Mesothelial cell of epicardium (in vitro differentiated cells): Measurements from ENCODE around the gene FAM107A. TPM values are rescaled to one million over a fixed set of nuclear protein-coding genes. Genes with fewer than 3 reads are reported as not detected.

Experiments used
- DNase-seq, 2 experiments: peaks; one replicate each; pipeline ENCODE4 v3.0.0; 2021; ENCODE audit warnings: low spot score in 2 of 2; ENCODE audit not compliant: unreplicated experiment in 2 of 2
- H3K27ac Mint-ChIP-seq: 2 replicates; pipeline ENCODE4 v1.8.0; 2021; ENCODE audit warnings: mixed read lengths
- H3K27me3 Mint-ChIP-seq: 2 replicates; pipeline ENCODE4 v1.8.0; 2021; ENCODE audit warnings: low read depth, mixed read lengths
- H3K36me3 Mint-ChIP-seq: 2 replicates; pipeline ENCODE4 v1.8.0; 2021; ENCODE audit warnings: mixed read lengths
- H3K4me1 Mint-ChIP-seq: 2 replicates; pipeline ENCODE4 v1.8.0; 2021; ENCODE audit warnings: mixed read lengths
- H3K4me3 Mint-ChIP-seq: 2 replicates; pipeline ENCODE4 v1.8.0; 2021; ENCODE audit warnings: mild to moderate bottlenecking, moderate library complexity, mixed read lengths
- H3K9me3 Mint-ChIP-seq: 2 replicates; pipeline ENCODE4 v1.8.0; 2021; ENCODE audit warnings: mixed read lengths
- total RNA-seq: library from RNA; stranded (reverse); gene quantifications from 3 replicates; pipeline ENCODE4 v1.2.1, GENCODE V29; 2021
- TF ChIP-seq, protein P1 (sequence below): fragments of 200-600 bp; sonication (generic); IDR thresholded peaks from one replicate; pipeline ENCODE4 v1.5.0; 2021; ENCODE audit warnings: antibody characterized with exemption; ENCODE audit not compliant: unreplicated experiment

The FAM107A gene
- total RNA-seq, 1 donor from 2014 or later = not detected

DNA sequence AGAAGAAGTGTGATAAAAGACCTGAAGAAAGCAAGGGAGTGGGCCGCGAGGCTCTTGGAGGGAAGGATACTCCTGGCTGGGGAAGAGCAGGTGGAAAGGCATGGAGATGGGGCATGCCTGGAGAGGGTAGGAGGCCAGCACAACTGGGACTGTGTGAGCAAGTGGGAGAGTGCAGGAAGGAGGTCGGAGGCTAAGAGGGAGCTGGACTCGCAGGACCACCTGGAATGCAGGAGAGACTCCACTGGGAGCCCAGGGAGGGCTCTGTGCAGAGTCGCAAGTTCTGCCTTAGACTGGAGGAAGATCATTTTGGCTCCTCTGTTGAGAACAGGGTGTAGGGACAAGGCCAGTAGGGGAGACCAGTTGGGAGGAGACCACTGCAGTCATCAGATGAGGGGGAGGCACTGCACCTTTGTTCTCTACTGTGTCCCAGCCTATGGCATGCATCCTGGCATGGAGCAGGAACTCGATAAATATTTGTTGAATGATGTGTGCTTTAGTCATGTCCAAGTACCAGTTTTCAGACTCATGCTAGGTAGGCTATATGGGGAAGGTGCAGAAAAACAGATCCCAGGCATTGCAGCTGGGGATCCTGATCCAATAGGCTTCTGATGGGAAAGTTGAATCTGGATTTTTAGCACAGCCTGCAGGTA, 13.7 kb downstream of the FAM107A start:
- H3K36me3 Mint-ChIP-seq = no peaks in the 10 kb centered on the region
- H3K4me1 Mint-ChIP-seq = peaks cover 22% of the 10 kb centered on the region
- no peak overlapping the region for H3K27ac Mint-ChIP-seq

DNA sequence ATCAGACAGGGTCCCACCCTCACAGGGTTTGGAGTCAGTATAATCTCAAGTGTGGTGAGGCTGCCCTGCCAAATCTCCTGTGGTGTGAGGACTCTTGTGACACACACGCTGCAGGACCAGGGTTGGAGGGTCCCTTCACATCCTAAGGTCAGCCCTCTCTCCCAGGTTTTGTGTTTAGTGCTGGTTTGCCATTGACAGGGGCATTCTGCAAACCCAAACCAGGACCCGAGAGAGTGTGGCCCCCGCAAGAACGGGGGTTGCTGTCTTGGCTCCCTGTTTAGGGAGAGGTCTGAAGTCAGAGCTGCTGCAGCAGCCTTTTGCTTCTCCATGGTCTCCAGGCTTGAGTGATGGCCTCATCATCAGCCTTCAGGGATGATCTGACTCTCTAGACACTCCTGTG, 14.7 kb downstream of the FAM107A start:
- Mint-ChIP-seq H3K4me3 (no peak overlapping the region), H3K27ac (peak overlapping the region; percentile 71)

More for the DNA sequence above, 13.7 kb downstream of the FAM107A start:
- Mint-ChIP-seq H3K27me3 (no peaks in the 10 kb centered on the region), H3K9me3 (no peaks in the 10 kb centered on the region), H3K4me3 (no peak overlapping the region)
- no peak for DNase-seq
- TF ChIP-seq, protein P1, sequence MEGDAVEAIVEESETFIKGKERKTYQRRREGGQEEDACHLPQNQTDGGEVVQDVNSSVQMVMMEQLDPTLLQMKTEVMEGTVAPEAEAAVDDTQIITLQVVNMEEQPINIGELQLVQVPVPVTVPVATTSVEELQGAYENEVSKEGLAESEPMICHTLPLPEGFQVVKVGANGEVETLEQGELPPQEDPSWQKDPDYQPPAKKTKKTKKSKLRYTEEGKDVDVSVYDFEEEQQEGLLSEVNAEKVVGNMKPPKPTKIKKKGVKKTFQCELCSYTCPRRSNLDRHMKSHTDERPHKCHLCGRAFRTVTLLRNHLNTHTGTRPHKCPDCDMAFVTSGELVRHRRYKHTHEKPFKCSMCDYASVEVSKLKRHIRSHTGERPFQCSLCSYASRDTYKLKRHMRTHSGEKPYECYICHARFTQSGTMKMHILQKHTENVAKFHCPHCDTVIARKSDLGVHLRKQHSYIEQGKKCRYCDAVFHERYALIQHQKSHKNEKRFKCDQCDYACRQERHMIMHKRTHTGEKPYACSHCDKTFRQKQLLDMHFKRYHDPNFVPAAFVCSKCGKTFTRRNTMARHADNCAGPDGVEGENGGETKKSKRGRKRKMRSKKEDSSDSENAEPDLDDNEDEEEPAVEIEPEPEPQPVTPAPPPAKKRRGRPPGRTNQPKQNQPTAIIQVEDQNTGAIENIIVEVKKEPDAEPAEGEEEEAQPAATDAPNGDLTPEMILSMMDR = no peak

DNA sequence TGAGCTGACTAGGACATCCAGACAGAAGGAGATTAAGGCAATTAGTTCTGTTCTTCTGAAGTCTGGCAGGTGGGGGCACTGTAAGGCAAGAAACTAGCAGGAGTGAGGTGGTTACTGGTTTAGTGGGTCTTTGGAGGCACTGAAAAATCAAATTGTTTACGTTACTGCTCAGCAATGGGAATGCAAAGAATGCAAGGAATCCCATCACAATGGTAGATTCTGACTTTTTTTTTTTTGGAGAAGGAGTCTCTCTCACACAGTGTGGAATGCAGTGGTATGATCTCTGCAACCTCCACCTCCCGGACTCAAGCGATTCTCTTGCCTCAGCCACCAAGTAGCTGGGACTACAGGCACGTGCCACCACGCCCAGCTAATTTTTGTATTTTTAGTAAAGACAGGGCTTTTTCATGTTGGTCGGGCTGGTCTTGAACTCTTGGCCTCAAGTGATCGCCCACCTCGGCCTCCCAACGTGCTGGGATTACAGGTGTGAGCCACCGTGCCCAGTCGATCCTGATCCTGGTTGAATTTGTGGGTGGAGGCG, 16.4 kb downstream of the FAM107A start:
- H3K27me3 Mint-ChIP-seq = no peaks in the 10 kb centered on the region
- peak in 1 of 2 experiments; percentile 64 for DNase-seq
- peaks cover 32% of the 10 kb centered on the region for H3K4me1 Mint-ChIP-seq
- TF ChIP-seq, protein P1 = no peak
- H3K27ac Mint-ChIP-seq = peak overlapping the region; percentile 92
- H3K36me3 Mint-ChIP-seq = no peaks in the 10 kb centered on the region
- H3K9me3 Mint-ChIP-seq = no peaks in the 10 kb centered on the region
- no peak overlapping the region for H3K4me3 Mint-ChIP-seq

More for the DNA sequence above, 14.7 kb downstream of the FAM107A start:
- Mint-ChIP-seq H3K27me3 (no peaks in the 10 kb centered on the region), H3K9me3 (no peaks in the 10 kb centered on the region), H3K36me3 (no peaks in the 10 kb centered on the region), H3K4me1 (peaks cover 27% of the 10 kb centered on the region)
- TF ChIP-seq, protein P1 = no peak
- DNase-seq = no peak

DNA sequence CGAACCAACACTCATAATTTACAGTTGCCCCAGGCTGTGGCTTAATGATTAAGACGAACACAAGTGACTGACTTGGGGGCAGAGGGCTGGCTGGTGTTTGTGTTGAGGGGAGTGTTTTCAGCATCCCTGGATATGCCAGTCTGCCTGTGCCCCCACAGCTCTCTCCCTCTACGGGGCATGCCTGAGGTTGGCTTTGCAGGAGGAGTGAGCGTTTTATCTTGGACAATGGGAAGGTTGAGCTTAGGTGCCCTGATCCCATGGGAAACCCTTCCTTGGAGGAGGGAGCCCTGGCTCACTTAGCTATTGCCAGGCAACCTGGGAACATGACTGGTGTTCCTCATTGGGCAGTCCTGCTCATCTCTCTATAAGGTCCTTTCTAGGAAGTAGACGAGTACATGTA, 17.6 kb downstream of the FAM107A start:
- H3K4me1 Mint-ChIP-seq = peaks cover 22% of the 10 kb centered on the region
- H3K27ac Mint-ChIP-seq = no peak overlapping the region
- no peak for DNase-seq
- no peaks in the 10 kb centered on the region for H3K36me3 Mint-ChIP-seq
- no peaks in the 10 kb centered on the region for H3K9me3 Mint-ChIP-seq
- no peak overlapping the region for H3K4me3 Mint-ChIP-seq
- H3K27me3 Mint-ChIP-seq = no peaks in the 10 kb centered on the region
- TF ChIP-seq, protein P1 = no peak

- no peaks in the 10 kb centered on the region for H3K36me3 Mint-ChIP-seq
- DNase-seq = no peak
- no peak overlapping the region for H3K4me3 Mint-ChIP-seq
- no peaks in the 10 kb centered on the region for H3K27me3 Mint-ChIP-seq
- peak overlapping the region; percentile 88 for H3K27ac Mint-ChIP-seq
- H3K4me1 Mint-ChIP-seq = peaks cover 20% of the 10 kb centered on the region
- TF ChIP-seq, protein P1 = no peak
- H3K9me3 Mint-ChIP-seq = peaks cover 9% of the 10 kb centered on the region
These were observed 19.7 kb downstream of the FAM107A start for GRCh38 chr3:58557491-58557890.
